ENCODE results near the gene AWAT2. TPM values are rescaled to one million over a fixed set of nuclear protein-coding genes. Genes with fewer than 3 reads are reported as not detected.

The AWAT2 gene
- total and polyA plus RNA-seq, 10 of the 15 experiments (the other 5 are each of a cell fraction or from before 2014, with no cell fraction given): not detected

DNA sequence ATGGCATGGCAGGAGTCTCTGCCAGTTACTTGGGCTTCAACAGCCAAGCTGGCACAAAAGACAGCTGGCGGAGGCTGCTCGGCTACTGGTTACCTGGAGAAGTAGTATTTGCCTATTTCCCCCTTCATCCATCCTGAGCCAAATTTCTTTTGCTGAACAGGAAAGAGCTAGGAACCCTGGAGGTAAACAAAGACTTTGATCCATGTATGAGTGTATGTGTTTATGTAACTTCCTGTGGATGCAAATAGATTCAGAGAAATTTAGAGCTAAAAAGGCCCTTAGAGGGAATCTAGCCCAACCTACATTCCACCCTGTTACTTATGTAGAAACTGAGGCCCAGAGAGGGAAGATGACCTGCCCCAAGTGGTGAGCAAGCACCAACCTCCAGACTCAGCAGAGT lies 11.2 kb downstream of the AWAT2 start:
- ChIA-PET POLR2A (no interaction called here), CTCF (interaction anchor here (1.3 kb wide), 1 partner anchor 94 kb away, joined by 3 read pairs; no protein-coding TSS in a partner anchor), RAD21 (ENCODE audit: unreplicated experiment) (no interaction called here), SMC1A (ENCODE audit: uncharacterized antibody, unreplicated experiment) (no interaction called here)
- Histone ChIP-seq H3K36me3 (ENCODE audit: control insufficient read depth in 2 of 2, insufficient read depth in 2 of 2, low read length in 1 of 2) (no peaks in the 10 kb centered on the region), H3K27me3 (replicated peaks in 1 of 2; ENCODE audit: control insufficient read depth in 2 of 2, insufficient read depth in 2 of 2, low read length in 1 of 2) (no peaks in the 10 kb centered on the region; a peak in 2 of 4 replicates), H3K27ac (ENCODE audit: control insufficient read depth, insufficient read depth) (no peak overlapping the region), H3K79me2 (ENCODE audit: control insufficient read depth, insufficient read depth, low read length) (no peaks in the 10 kb centered on the region), H4K20me1 (ENCODE audit: control insufficient read depth, insufficient read depth) (no peaks in the 10 kb centered on the region), H3K9ac (ENCODE audit: control insufficient read depth, insufficient read depth, low read length) (no peak overlapping the region), H3K4me2 (ENCODE audit: control insufficient read depth, insufficient read depth) (no peak overlapping the region), H3K4me1 (ENCODE audit: control insufficient read depth, insufficient read depth, low read length) (no peaks in the 10 kb centered on the region), H3K9me3 (replicated peaks; ENCODE audit: control insufficient read depth, insufficient read depth, low read length) (no peaks in the 10 kb centered on the region), H3K4me3 (no peak overlapping the region), H2AFZ (ENCODE audit: control insufficient read depth, low read depth, low read length) (no peak overlapping the region)
- in situ Hi-C loops (cut with MboI) (loop anchor here (10.0 to 25.0 kb wide), 3 partner anchors 99 to 504 kb away; partner anchors contain the start of genes DLG3 and IGBP1), intact Hi-C loops (cut with micrococcal nuclease; ENCODE audit: unreplicated experiment) (no loop called here)
- FAIRE-seq (no peak), ATAC-seq (no peak), DNase-seq (ENCODE audit: low read depth, low spot score) (no peak)
- WGBS (ENCODE audit: insufficient coverage, insufficient replicate concordance, low lambda C conversion rate, missing lambda C conversion rate): 64% methylated on average over 2 of the region's 2 CpGs
- no TSS peak for BruUV-seq (replicated peaks)
- TF ChIP-seq, protein P1, sequence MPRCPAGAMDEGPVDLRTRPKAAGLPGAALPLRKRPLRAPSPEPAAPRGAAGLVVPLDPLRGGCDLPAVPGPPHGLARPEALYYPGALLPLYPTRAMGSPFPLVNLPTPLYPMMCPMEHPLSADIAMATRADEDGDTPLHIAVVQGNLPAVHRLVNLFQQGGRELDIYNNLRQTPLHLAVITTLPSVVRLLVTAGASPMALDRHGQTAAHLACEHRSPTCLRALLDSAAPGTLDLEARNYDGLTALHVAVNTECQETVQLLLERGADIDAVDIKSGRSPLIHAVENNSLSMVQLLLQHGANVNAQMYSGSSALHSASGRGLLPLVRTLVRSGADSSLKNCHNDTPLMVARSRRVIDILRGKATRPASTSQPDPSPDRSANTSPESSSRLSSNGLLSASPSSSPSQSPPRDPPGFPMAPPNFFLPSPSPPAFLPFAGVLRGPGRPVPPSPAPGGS (IDR thresholded peaks at IDR 0.05; ENCODE audit: borderline replicate concordance, insufficient read depth, low read depth, low read length, poor library complexity, severe bottlenecking): no peak
- TF ChIP-seq NFIC (IDR thresholded peaks at IDR 0.05; ENCODE audit: low read depth, low read length): no peak
- TF ChIP-seq IKZF2 (IDR thresholded peaks at IDR 0.05): no peak
- TF ChIP-seq, protein P2, sequence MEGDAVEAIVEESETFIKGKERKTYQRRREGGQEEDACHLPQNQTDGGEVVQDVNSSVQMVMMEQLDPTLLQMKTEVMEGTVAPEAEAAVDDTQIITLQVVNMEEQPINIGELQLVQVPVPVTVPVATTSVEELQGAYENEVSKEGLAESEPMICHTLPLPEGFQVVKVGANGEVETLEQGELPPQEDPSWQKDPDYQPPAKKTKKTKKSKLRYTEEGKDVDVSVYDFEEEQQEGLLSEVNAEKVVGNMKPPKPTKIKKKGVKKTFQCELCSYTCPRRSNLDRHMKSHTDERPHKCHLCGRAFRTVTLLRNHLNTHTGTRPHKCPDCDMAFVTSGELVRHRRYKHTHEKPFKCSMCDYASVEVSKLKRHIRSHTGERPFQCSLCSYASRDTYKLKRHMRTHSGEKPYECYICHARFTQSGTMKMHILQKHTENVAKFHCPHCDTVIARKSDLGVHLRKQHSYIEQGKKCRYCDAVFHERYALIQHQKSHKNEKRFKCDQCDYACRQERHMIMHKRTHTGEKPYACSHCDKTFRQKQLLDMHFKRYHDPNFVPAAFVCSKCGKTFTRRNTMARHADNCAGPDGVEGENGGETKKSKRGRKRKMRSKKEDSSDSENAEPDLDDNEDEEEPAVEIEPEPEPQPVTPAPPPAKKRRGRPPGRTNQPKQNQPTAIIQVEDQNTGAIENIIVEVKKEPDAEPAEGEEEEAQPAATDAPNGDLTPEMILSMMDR (IDR thresholded peaks at IDR 0.05 in 2 of 3, conservative IDR thresholded peaks at IDR 0.05 in 1 of 3; ENCODE audit: control insufficient read depth in 2 of 3, extremely low read depth in 1 of 3, insufficient read depth in 1 of 3, low read depth in 3 of 3, low read length in 3 of 3): no peak
- TF ChIP-seq SREBF2 (IDR thresholded peaks at IDR 0.05; ENCODE audit: low read length): no peak
- no peak for TF ChIP-seq CEBPB (IDR thresholded peaks at IDR 0.05; ENCODE audit: borderline replicate concordance in 1 of 2, low read depth in 2 of 2, low read length in 2 of 2)
- TF ChIP-seq ZNF274 (IDR thresholded peaks at IDR 0.05; ENCODE audit: insufficient read depth, insufficient read length): no peak
- TF ChIP-seq NR2C1 (IDR thresholded peaks at IDR 0.05): no peak
- TF ChIP-seq ESRRA (IDR thresholded peaks at IDR 0.05; ENCODE audit: low read length): no peak
- TF ChIP-seq, protein P3, sequence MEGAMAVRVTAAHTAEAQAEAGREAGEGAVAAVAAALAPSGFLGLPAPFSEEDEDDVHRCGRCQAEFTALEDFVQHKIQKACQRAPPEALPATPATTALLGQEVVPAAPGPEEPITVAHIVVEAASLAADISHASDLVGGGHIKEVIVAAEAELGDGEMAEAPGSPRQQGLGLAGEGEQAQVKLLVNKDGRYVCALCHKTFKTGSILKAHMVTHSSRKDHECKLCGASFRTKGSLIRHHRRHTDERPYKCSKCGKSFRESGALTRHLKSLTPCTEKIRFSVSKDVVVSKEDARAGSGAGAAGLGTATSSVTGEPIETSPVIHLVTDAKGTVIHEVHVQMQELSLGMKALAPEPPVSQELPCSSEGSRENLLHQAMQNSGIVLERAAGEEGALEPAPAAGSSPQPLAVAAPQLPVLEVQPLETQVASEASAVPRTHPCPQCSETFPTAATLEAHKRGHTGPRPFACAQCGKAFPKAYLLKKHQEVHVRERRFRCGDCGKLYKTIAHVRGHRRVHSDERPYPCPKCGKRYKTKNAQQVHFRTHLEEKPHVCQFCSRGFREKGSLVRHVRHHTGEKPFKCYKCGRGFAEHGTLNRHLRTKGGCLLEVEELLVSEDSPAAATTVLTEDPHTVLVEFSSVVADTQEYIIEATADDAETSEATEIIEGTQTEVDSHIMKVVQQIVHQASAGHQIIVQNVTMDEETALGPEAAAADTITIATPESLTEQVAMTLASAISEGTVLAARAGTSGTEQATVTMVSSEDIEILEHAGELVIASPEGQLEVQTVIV (IDR thresholded peaks at IDR 0.05; ENCODE audit: borderline replicate concordance, partially characterized antibody): no peak
- TF ChIP-seq POU2F2 (IDR thresholded peaks at IDR 0.05; ENCODE audit: borderline replicate concordance, low read depth, low read length): no peak
- TF ChIP-seq, protein P4, sequence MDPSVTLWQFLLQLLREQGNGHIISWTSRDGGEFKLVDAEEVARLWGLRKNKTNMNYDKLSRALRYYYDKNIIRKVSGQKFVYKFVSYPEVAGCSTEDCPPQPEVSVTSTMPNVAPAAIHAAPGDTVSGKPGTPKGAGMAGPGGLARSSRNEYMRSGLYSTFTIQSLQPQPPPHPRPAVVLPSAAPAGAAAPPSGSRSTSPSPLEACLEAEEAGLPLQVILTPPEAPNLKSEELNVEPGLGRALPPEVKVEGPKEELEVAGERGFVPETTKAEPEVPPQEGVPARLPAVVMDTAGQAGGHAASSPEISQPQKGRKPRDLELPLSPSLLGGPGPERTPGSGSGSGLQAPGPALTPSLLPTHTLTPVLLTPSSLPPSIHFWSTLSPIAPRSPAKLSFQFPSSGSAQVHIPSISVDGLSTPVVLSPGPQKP (IDR thresholded peaks at IDR 0.05; ENCODE audit: low read depth, low read length): no peak
- TF ChIP-seq YBX1 (IDR thresholded peaks at IDR 0.05): no peak
- no peak for TF ChIP-seq RB1 (IDR thresholded peaks at IDR 0.05; ENCODE audit: borderline replicate concordance)
- no peak for TF ChIP-seq SMAD5 (IDR thresholded peaks at IDR 0.05; ENCODE audit: low read depth)
- no peak for TF ChIP-seq SUPT20H (IDR thresholded peaks at IDR 0.05; ENCODE audit: borderline replicate concordance, control insufficient read depth, low read depth, low read length)
- no peak for TF ChIP-seq POLR2AphosphoS5 (IDR thresholded peaks at IDR 0.05; ENCODE audit: low read length)
- no peak for TF ChIP-seq JUNB (IDR thresholded peaks at IDR 0.05)
- no peak for TF ChIP-seq RCOR1 (conservative IDR thresholded peaks at IDR 0.05; ENCODE audit: low read depth, low read length)
